Hepatocyte (in vitro differentiated cells): ENCODE results near the gene CLBA1.

Experiments used
- CTCF ChIP-seq: fragments of 200-600 bp; sonication (generic); IDR thresholded peaks from 2 replicates; pipeline ENCODE4 v1.5.1; 2016; ENCODE audit warnings: antibody characterized with exemption, mild to moderate bottlenecking; ENCODE audit not compliant: poor library complexity
- EZH2 ChIP-seq: fragments of 200-600 bp; sonication (generic); IDR thresholded peaks from 2 replicates; pipeline ENCODE4 v1.6.1; 2016; ENCODE audit warnings: antibody characterized with exemption, mild to moderate bottlenecking, borderline replicate concordance
- EZH2phosphoT487 ChIP-seq: fragments of 200-600 bp; sonication (generic); IDR thresholded peaks from one replicate; pipeline ENCODE4 v1.6.1; 2018; ENCODE audit warnings: antibody characterized with exemption, mild to moderate bottlenecking, low read depth, moderate library complexity; ENCODE audit not compliant: unreplicated experiment, severe bottlenecking

- no peak for TF ChIP-seq EZH2
- no peak for TF ChIP-seq CTCF
- TF ChIP-seq EZH2phosphoT487, result no peak
Measured at GRCh38 chr14:104966261-104966865, 19.2 kb upstream of the CLBA1 start.
